HG02884 (cell line): ENCODE measurements around the gene MYH6.

Source experiments
- ATAC-seq: cut with Tn5 transposase; IDR thresholded peaks from one replicate; pipeline ENCODE4 v1.9.1; 2021; ENCODE audit warnings: mild to moderate bottlenecking, moderate library complexity; ENCODE audit not compliant: unreplicated experiment

Gene MYH6

GRCh38 chr14:23360496-23360895, 47.6 kb downstream of the MYH6 start:
- ATAC-seq: no peak

- no peak for ATAC-seq
These were observed 48.2 kb downstream of the MYH6 start for GRCh38 chr14:23359722-23360447.

- ATAC-seq: no peak
These were observed 48.9 kb downstream of the MYH6 start for GRCh38 chr14:23359167-23359626.

- ATAC-seq: no peak
These were observed 49.4 kb downstream of the MYH6 start for GRCh38 chr14:23358553-23359166.

- no peak for ATAC-seq
These were observed 50.0 kb downstream of the MYH6 start for GRCh38 chr14:23358042-23358441.

GRCh38 chr14:23357261-23357660, 50.8 kb downstream of the MYH6 start:
- ATAC-seq: no peak

GRCh38 chr14:23356662-23357061, 51.4 kb downstream of the MYH6 start:
- no peak for ATAC-seq

- no peak for ATAC-seq
These were observed 52.1 kb downstream of the MYH6 start for GRCh38 chr14:23355871-23356435.

GRCh38 chr14:23354990-23355389, 53.1 kb downstream of the MYH6 start:
- no peak for ATAC-seq

GRCh38 chr14:23353433-23353780, 54.7 kb downstream of the MYH6 start:
- ATAC-seq: no peak

- ATAC-seq: no peak
These were observed 55.3 kb downstream of the MYH6 start, which contains the start of gene SLC22A17 for GRCh38 chr14:23352506-23353432. SLC22A17 (minus strand) TSS chr14:23352887.

- ATAC-seq: no peak
These were observed 56.2 kb downstream of the MYH6 start for GRCh38 chr14:23351681-23352505.

- ATAC-seq: no peak
These were observed 58.8 kb downstream of the MYH6 start for GRCh38 chr14:23349156-23349845.

GRCh38 chr14:23348297-23348655, 59.8 kb downstream of the MYH6 start:
- no peak for ATAC-seq

- ATAC-seq: no peak
These were observed 60.4 kb downstream of the MYH6 start for GRCh38 chr14:23347406-23348296.

GRCh38 chr14:23346693-23347405, 61.2 kb downstream of the MYH6 start:
- ATAC-seq: no peak

GRCh38 chr14:23345987-23346692, 61.9 kb downstream of the MYH6 start:
- ATAC-seq: no peak

- no peak for ATAC-seq
These were observed 63.6 kb downstream of the MYH6 start for GRCh38 chr14:23344481-23344880.
